Prostate gland (tissue), 2 donors: ENCODE measurements around the gene DOCK2. TPM values are rescaled to one million over a fixed set of nuclear protein-coding genes. Genes with fewer than 3 reads are reported as not detected.

ENCODE experiments used
- DNase-seq: peaks from one replicate; pipeline ENCODE4 v3.0.0-alpha.2; 2019; ENCODE audit warnings: low spot score
- H3K27ac ChIP-seq, 2 donors: fragments of 200-600 bp; sonication (generic); 2 replicates each; pipeline ENCODE4 v1.5.1; 2017 to 2019
- H3K27me3 ChIP-seq: fragments of 200-600 bp; sonication (generic); replicated peaks from 2 replicates; pipeline ENCODE4 v1.5.1; 2019; ENCODE audit not compliant: insufficient read depth
- H3K36me3 ChIP-seq, 2 donors: fragments of 200-600 bp; sonication (generic); 1 replicate in 1 of 2; 2 replicates in 1 of 2; pipeline versions ENCODE4 v1.5.1 to v1.8.1; 2017 to 2019
- H3K4me1 ChIP-seq: fragments of 200-600 bp; sonication (generic); replicated peaks from 2 replicates; pipeline ENCODE4 v1.5.1; 2019
- H3K4me3 ChIP-seq, 2 donors: fragments of 200-600 bp; sonication (generic); 2 replicates each; pipeline ENCODE4 v1.5.1; 2017 to 2019
- H3K9me3 ChIP-seq: fragments of 200-600 bp; sonication (generic); 2 replicates; pipeline ENCODE4 v1.5.1; 2017
- POLR2A ChIP-seq: fragments of 450-650 bp; IDR thresholded peaks from one replicate; pipeline ENCODE4 v1.6.1; 2016; ENCODE audit warnings: antibody characterized with exemption, mild to moderate bottlenecking
- POLR2AphosphoS5 ChIP-seq: sonication (generic); formaldehyde crosslinking; IDR thresholded peaks from one replicate; pipeline ENCODE4 v1.6.1; 2017; ENCODE audit warnings: antibody characterized with exemption
- WGBS: methylation state at CpG from one replicate; pipeline ENCODE4 v1.1.5; 2018; 5-methylcytosine and 5-hydroxymethylcytosine counted together
- intact Hi-C: fragments of 100-400 bp; cut with DNase I; formaldehyde crosslinking; loops from one replicate; pipeline ENCODE4 v1.14.2; 2022
- total RNA-seq, 2 donors: library from RNA; depleted of rRNA; stranded (reverse); fragments of >200 nt; gene quantifications; one replicate each; pipeline ENCODE4 v1.1.0, GENCODE V29; 2016
- TF ChIP-seq, protein P1 (sequence below), 4 experiments: fragments of 200-600 bp in 2 of 4; fragments of 450-650 bp in 2 of 4; sonication (generic) in 2 of 4; IDR thresholded peaks; 1 replicate in 3 of 4; 2 replicates in 1 of 4; pipeline ENCODE4 v1.5.1; 2016 to 2019; ENCODE audit warnings: antibody characterized with exemption in 4 of 4, mild to moderate bottlenecking in 2 of 4, moderate library complexity in 2 of 4

Gene DOCK2
- total RNA-seq, 2 donors from 2014 or later: 2.5 to 6.2 TPM

DNA sequence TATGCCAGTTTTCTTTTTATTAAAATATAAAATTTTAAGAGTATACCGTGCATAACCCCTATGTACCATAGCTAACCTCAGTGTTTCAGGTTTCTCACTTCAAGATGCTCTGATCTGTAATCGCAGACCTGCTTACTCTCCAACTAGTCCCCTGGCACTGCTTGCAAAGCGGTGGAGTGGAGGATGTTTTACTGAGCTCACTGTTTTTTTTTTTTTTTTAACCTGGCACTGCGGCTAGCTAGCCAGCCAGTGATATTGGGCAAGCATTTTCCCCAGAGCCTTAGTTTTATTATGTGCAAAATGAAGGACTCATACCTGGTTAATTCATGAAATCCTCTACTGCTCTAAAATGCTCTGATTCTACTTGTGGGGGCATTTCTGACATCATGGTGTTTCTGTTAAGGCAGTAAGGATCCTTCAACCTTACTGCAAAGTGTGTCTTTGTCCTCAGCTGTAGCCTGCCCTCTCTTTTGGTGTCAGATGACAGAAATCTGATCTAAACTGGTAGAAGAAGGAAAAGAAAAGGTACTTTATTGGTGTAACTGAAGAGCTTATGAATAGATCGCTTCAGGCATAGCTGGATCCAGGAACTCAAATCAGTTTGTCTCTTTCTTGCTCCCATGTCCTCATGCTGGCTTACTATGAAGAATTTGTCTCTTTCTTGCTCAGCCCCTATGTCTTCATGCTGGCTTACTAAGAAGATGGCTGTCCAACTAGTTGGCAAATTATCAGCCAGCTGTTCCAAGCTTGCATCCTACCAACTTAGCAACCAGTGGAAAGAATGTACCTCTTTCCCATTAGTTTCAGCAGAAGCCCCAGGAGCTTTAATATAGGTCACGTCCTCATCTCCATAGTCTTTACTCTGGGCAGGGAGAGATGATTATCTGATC, 59.8 kb downstream of the DOCK2 start:
- Histone ChIP-seq H3K4me3 (no peak overlapping the region), H3K9me3 (no peaks in the 10 kb centered on the region), H3K36me3 (no peaks in the 10 kb centered on the region), H3K4me1 (no peaks in the 10 kb centered on the region), H3K27ac (no peak overlapping the region), H3K27me3 (no peaks in the 10 kb centered on the region)
- intact Hi-C loops: no loop called here
- TF ChIP-seq POLR2A (no peak), POLR2AphosphoS5 (no peak)
- TF ChIP-seq, protein P1, sequence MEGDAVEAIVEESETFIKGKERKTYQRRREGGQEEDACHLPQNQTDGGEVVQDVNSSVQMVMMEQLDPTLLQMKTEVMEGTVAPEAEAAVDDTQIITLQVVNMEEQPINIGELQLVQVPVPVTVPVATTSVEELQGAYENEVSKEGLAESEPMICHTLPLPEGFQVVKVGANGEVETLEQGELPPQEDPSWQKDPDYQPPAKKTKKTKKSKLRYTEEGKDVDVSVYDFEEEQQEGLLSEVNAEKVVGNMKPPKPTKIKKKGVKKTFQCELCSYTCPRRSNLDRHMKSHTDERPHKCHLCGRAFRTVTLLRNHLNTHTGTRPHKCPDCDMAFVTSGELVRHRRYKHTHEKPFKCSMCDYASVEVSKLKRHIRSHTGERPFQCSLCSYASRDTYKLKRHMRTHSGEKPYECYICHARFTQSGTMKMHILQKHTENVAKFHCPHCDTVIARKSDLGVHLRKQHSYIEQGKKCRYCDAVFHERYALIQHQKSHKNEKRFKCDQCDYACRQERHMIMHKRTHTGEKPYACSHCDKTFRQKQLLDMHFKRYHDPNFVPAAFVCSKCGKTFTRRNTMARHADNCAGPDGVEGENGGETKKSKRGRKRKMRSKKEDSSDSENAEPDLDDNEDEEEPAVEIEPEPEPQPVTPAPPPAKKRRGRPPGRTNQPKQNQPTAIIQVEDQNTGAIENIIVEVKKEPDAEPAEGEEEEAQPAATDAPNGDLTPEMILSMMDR (IDR thresholded peaks at IDR 0.05): no peak
- no peak for DNase-seq
- WGBS: 74% methylated on average over 6 of the region's 6 CpGs

DNA sequence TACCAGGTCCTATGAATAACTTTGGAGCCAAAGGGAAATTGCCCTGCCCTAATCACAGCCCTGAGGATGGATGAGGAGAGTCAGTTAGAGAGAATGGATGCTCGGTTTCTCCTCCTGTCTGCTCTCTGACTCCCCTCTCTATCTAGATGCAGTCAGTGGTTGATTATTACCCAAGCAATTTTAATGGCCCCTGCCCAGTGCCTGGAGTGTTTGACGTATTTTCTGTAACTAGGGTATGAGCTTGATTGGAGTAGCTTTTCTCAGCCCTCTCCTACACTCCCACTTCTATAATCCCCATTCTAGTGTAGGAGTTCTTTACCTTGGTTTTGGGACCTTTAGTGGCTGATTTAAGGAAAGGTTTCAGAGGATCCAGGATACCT, 60.4 kb downstream of the DOCK2 start:
- no peak overlapping the region for H3K4me3 ChIP-seq
- no peaks in the 10 kb centered on the region for H3K9me3 ChIP-seq
- no peaks in the 10 kb centered on the region for H3K4me1 ChIP-seq
- H3K27ac ChIP-seq: no peak overlapping the region
- intact Hi-C loops: no loop called here
- TF ChIP-seq POLR2AphosphoS5: no peak
- H3K36me3 ChIP-seq: no peaks in the 10 kb centered on the region
- 92% methylated on average over 2 of the region's 2 CpGs for WGBS
- H3K27me3 ChIP-seq: no peaks in the 10 kb centered on the region
- no peak for DNase-seq

DNA sequence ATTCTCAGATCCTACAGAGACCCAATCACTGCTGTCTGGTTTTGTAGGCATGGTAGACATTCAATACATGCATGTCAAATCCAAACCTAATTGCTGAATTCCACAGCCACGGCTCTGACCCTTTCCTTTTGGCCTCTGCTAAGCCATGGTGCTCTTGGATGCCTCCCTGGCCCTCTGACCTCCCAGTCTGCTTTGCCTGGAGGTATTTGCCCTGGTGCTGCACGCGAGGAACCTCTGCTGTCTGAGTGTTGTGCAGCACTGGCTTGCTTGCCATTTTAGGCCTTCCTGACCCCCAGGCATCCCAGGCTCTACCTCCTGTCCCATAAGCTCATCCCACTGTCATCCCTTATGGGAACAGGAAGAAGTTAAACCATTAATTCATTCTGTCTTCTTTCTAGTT, 60.9 kb downstream of the DOCK2 start:
- Histone ChIP-seq H3K9me3 (no peaks in the 10 kb centered on the region), H3K4me1 (no peaks in the 10 kb centered on the region), H3K27ac (no peak overlapping the region), H3K36me3 (no peaks in the 10 kb centered on the region), H3K27me3 (no peaks in the 10 kb centered on the region), H3K4me3 (no peak overlapping the region)
- intact Hi-C loops: no loop called here
- TF ChIP-seq, protein P1 (IDR thresholded peaks at IDR 0.05): no peak
- TF ChIP-seq POLR2A (no peak), POLR2AphosphoS5 (no peak)
- WGBS: 94% methylated on average over 3 of the region's 3 CpGs
- no peak for DNase-seq

DNA sequence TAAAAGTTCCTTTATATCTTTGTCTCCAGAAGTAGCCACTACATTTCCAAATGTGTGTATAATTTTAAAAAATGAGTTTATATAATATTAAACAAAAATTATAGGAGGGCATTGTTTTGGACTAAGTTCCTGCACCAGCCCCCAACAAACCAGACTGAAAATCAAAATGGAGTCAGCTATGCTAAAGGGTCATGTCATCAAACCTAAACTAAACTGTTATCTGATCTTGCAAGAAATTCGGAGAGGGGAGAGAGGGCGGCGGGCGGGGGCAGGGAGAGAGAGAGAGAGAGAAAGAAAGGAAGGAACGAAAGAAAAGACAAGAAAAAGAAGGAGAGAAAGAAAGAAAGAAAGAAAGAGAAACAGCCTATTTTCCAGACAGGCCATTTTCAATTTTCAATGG, 63.5 kb downstream of the DOCK2 start:
- TF ChIP-seq, protein P1 (IDR thresholded peaks at IDR 0.05): no peak
- TF ChIP-seq POLR2AphosphoS5 (no peak), POLR2A (no peak)
- no peaks in the 10 kb centered on the region for H3K4me1 ChIP-seq

DNA sequence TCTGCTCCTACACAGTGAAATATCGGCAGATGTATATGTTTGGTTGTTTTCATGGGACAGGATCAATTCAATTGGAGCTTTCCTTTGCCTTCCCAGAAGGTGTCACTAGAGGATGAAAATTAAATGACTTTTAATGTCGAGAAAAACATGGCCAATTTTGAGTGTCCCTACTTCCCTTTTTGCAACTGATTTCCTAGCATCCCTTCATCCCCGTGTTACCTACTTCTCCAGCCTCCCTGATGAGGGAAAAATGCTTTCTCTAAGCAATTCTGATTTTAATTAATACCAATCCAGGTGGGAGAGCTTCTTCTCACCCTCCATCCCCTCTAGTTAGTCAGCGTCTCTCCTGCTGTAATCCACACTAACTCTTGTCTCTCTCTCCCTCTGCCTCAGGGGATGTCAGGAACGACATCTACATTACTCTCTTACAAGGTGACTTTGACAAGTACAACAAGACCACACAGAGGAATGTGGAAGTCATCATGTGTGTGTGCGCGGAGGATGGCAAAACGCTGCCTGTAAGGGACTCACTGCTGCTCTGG, 64.9 kb downstream of the DOCK2 start:
- no peak for DNase-seq
- Histone ChIP-seq H3K4me1 (no peaks in the 10 kb centered on the region), H3K36me3 (no peaks in the 10 kb centered on the region), H3K4me3 (no peak overlapping the region), H3K27ac (no peak overlapping the region), H3K27me3 (peaks cover 3% of the 10 kb centered on the region), H3K9me3 (no peaks in the 10 kb centered on the region)
- no peak for TF ChIP-seq POLR2AphosphoS5
- TF ChIP-seq, protein P1 (IDR thresholded peaks at IDR 0.05): peak in 3 of 4 experiments; percentile 46 to 58 (median 57)
- no peak for TF ChIP-seq POLR2A
- 53% methylated on average over 8 of the region's 8 CpGs for WGBS
- intact Hi-C loops: loop anchor here (5.0 kb wide), 1 partner anchor 280 kb away; the partner anchor contains the start of gene INSYN2B

More for the DNA sequence above, 63.5 kb downstream of the DOCK2 start:
- H3K27ac ChIP-seq: no peak overlapping the region
- 85% methylated on average over 5 of the region's 5 CpGs for WGBS
- H3K27me3 ChIP-seq: peaks cover 3% of the 10 kb centered on the region
- H3K36me3 ChIP-seq: no peaks in the 10 kb centered on the region
- intact Hi-C loops: loop anchor here (5.0 kb wide), 1 partner anchor 282 kb away; the partner anchor contains the start of gene INSYN2B
- H3K9me3 ChIP-seq: no peaks in the 10 kb centered on the region
- DNase-seq: no peak
- no peak overlapping the region for H3K4me3 ChIP-seq
